A673 (cell line): Measurements from ENCODE around the gene METTL22. TPM values are rescaled to one million over a fixed set of nuclear protein-coding genes. Genes with fewer than 3 reads are reported as not detected.
A peak's percentile ranks its signal among the peaks of the same experiment; 100 is the strongest.

ENCODE experiments used
- BruUV-seq: library from RNA; stranded (reverse); fragments of 400-500 nt; replicated peaks from 2 replicates; lab custom pipeline; 2021; lab: Mats Ljungman, UMichigan
- CTCF ChIA-PET: fragments of 300-600 bp; sonication (Branson Sonifier 250); formaldehyde crosslinking; loops from one replicate; lab custom pipeline; 2022; ENCODE audit warnings: antibody characterized with exemption; lab: Charles Lee
- POLR2A ChIA-PET: fragments of 300-600 bp; sonication (Branson Sonifier 250); formaldehyde crosslinking; loops from one replicate; lab custom pipeline; 2022; ENCODE audit warnings: antibody characterized with exemption; ENCODE audit not compliant: low non-redundant PET; lab: Charles Lee
- DNase-seq: peaks from one replicate; pipeline ENCODE4 v3.0.0-alpha.2; 2015; ENCODE audit warnings: low spot score
- H3K27ac ChIP-seq: fragments of 200-600 bp; sonication (generic); 2 replicates; pipeline ENCODE4 v1.5.1; 2016; ENCODE audit warnings: mixed run types, low read depth, mild to moderate bottlenecking, mixed read lengths, antibody characterized with exemption, low read length; ENCODE audit not compliant: poor library complexity, severe bottlenecking
- H3K27me3 ChIP-seq: fragments of 200-600 bp; sonication (generic); replicated peaks from 2 replicates; pipeline ENCODE4 v1.6.1; 2017; ENCODE audit warnings: mixed run types, low read depth, mild to moderate bottlenecking, mixed read lengths, antibody characterized with exemption, low read length; ENCODE audit not compliant: insufficient read depth, poor library complexity
- H3K36me3 ChIP-seq: fragments of 200-600 bp; sonication (generic); 2 replicates; pipeline ENCODE4 v1.6.1; 2016; ENCODE audit warnings: mixed run types, mild to moderate bottlenecking, mixed read lengths, antibody characterized with exemption, low read length; ENCODE audit not compliant: insufficient read depth, poor library complexity, severe bottlenecking
- H3K4me1 ChIP-seq: fragments of 200-600 bp; sonication (generic); 2 replicates; pipeline ENCODE4 v1.6.1; 2017; ENCODE audit warnings: mixed run types, mild to moderate bottlenecking, mixed read lengths, antibody characterized with exemption, low read length; ENCODE audit not compliant: insufficient read depth, poor library complexity, severe bottlenecking
- H3K4me3 ChIP-seq: fragments of 200-600 bp; sonication (generic); 2 replicates; pipeline ENCODE4 v1.5.1; 2016; ENCODE audit warnings: low read depth, mixed run types, mild to moderate bottlenecking, mixed read lengths, low read length; ENCODE audit not compliant: poor library complexity, severe bottlenecking
- H3K9me3 ChIP-seq: fragments of 200-600 bp; sonication (generic); 2 replicates; pipeline ENCODE4 v1.6.1; 2016; ENCODE audit warnings: mixed run types, low read depth, mild to moderate bottlenecking, mixed read lengths, antibody characterized with exemption, low read length; ENCODE audit not compliant: poor library complexity, severe bottlenecking
- CTCF ChIP-seq: fragments of 300-800, 200-600 bp; sonication (generic); conservative IDR thresholded peaks from 2 replicates; pipeline ENCODE4 v1.5.1; 2017; ENCODE audit warnings: low read depth, mild to moderate bottlenecking, antibody characterized with exemption, low read length, moderate library complexity, mixed read lengths
- EZH2 ChIP-seq: fragments of 200-600 bp; sonication (generic); IDR thresholded peaks from 2 replicates; pipeline ENCODE4 v1.6.1; 2017; ENCODE audit warnings: borderline replicate concordance, low read depth, mild to moderate bottlenecking, mixed read lengths, antibody characterized with exemption, low read length; ENCODE audit not compliant: poor library complexity, severe bottlenecking
- intact Hi-C: fragments of 100-400 bp; cut with micrococcal nuclease; formaldehyde crosslinking; loops from one replicate; pipeline ENCODE4 v1.10.0; 2022; ENCODE audit not compliant: unreplicated experiment
- total RNA-seq: library from RNA; stranded (reverse); gene quantifications from 2 replicates; pipeline ENCODE4 v1.2.3, GENCODE V29; 2021

The METTL22 gene
- total RNA-seq, 1 experiment from 2014 or later = 91.2 TPM

- Histone ChIP-seq H3K36me3 (no peaks in the 10 kb centered on the region), H3K9me3 (no peaks in the 10 kb centered on the region), H3K4me1 (peaks cover 12% of the 10 kb centered on the region), H3K27me3 (no peaks in the 10 kb centered on the region), H3K27ac (no peak overlapping the region), H3K4me3 (peak overlapping the region; percentile 61)
- DNase-seq = no peak
- TF ChIP-seq EZH2 (no peak), CTCF (no peak)
- CTCF ChIA-PET = interaction anchor here (0.6 to 1.3 kb wide), 3 partner anchors 14 to 206 kb away, joined by 3 to 4 read pairs (median 3); no protein-coding TSS in a partner anchor
- POLR2A ChIA-PET = no interaction called here
- BruUV-seq = no TSS peak
- intact Hi-C loops = no loop called here
Observed at GRCh38 chr16:8673611-8674412, 52.3 kb downstream of the METTL22 start.

- no peaks in the 10 kb centered on the region for H3K27me3 ChIP-seq
- DNase-seq = peak; percentile 92
- intact Hi-C loops = no loop called here
- ChIA-PET CTCF (interaction anchor here (0.9 to 1.3 kb wide), 2 partner anchors 117 to 206 kb away, joined by 3 read pairs; no protein-coding TSS in a partner anchor), POLR2A (no interaction called here)
- H3K9me3 ChIP-seq = no peaks in the 10 kb centered on the region
- peaks cover 12% of the 10 kb centered on the region for H3K4me1 ChIP-seq
- H3K4me3 ChIP-seq = peak within 1 kb of the TSS; percentile 61
- TF ChIP-seq EZH2 (no peak), CTCF (no peak)
- H3K36me3 ChIP-seq = no peaks in the 10 kb centered on the region
- H3K27ac ChIP-seq = no peak within 1 kb of the TSS
- BruUV-seq = no TSS peak
Observed at GRCh38 chr16:8674413-8675022, 53.0 kb downstream of the METTL22 start, which contains the start of gene ABAT. Gene ABAT (plus strand): TSS chr16:8674617. CDS start chr16:8735740, 61,123 bp downstream.

DNA sequence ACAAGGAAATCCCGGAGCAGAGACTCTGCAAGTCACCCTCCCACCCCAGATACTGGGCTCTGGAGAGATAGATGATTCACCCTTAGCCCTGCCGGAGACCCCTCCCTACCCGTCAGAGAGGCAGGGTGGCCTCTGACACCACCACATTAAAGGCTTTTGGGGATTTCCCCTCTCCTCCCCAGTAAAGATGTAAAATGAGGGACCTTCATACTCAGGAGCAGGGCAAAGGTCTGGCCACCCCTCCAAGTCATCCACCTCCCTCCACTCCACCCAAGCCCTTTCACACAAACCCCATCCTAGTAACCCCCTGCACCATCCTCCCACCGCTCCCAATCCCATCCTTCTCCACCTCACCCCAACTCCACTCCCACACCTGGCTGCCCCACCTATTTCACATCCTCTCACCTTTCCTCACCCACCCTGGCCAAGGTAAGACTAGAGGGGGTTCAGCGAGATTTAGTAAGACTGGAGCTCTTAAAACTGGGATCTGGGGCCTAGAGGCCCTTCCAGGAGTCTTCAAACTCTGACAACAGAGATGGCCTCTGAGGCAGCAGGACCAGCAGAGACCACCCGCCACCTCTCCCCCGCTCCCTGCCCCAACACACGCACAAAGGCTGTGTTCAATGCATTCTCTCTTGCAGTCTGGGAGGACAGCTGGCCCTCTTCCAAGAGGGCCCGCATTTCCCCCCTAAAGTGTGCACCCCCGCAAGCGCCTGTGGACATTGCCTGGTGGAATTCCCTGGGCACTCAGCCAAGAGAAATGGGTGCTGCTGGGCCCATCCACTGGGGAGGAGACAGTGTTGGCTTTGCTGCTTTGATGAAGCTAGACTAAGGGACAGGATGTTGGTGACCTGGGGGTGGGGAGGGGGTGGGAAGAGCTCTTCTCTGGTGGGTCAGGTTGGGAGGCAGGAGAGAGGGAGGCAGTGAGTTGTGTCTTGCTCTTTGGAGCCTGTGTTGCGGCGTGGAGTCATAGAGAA lies 54.0 kb downstream of the METTL22 start:
- H3K9me3 ChIP-seq = no peaks in the 10 kb centered on the region
- H3K4me1 ChIP-seq = peaks cover 12% of the 10 kb centered on the region
- H3K4me3 ChIP-seq = peak overlapping the region; percentile 61
- H3K27me3 ChIP-seq = no peaks in the 10 kb centered on the region
- H3K36me3 ChIP-seq = no peaks in the 10 kb centered on the region
- DNase-seq = peak; percentile 29
- BruUV-seq = no TSS peak
- CTCF ChIA-PET = interaction anchor here (1.3 kb wide), 1 partner anchor 116 kb away, joined by 3 read pairs; no protein-coding TSS in a partner anchor
- no peak overlapping the region for H3K27ac ChIP-seq
- no peak for TF ChIP-seq EZH2
- no peak for TF ChIP-seq CTCF
- intact Hi-C loops = no loop called here
- POLR2A ChIA-PET = interaction anchor here (0.7 kb wide), 1 partner anchor 29 kb away, joined by 5 read pairs; no protein-coding TSS in a partner anchor
